Keratinocyte (primary cell): ENCODE results near the gene CNTLN. TPM values are rescaled to one million over a fixed set of nuclear protein-coding genes. Genes with fewer than 3 reads are reported as not detected.

ENCODE experiments used
- DNase-seq: peaks from one replicate; pipeline ENCODE4 v3.0.0-alpha.2; 2011; ENCODE audit warnings: low read depth, missing footprints, low spot score
- FAIRE-seq: peaks from 2 replicates; lab custom pipeline; 2011; peaks lifted over from hg19 to GRCh38; lab: Jason Lieb, UNC
- H2AFZ ChIP-seq: 2 replicates; pipeline ENCODE4 v1.6.0; 2012; ENCODE audit warnings: low read length, control low read depth, inconsistent platforms; ENCODE audit not compliant: control insufficient read depth
- H3K27ac ChIP-seq: 2 replicates; pipeline ENCODE4 v1.5.1; 2011; ENCODE audit warnings: low read length; ENCODE audit not compliant: control insufficient read depth, insufficient read depth
- H3K27me3 ChIP-seq: 3 replicates; pipeline ENCODE4 v1.6.0; 2011; ENCODE audit warnings: low read length; ENCODE audit not compliant: control insufficient read depth, insufficient read depth; ENCODE audit errors: extremely low read depth
- H3K36me3 ChIP-seq, 2 experiments: 2 replicates in 1 of 2; 3 replicates in 1 of 2; pipeline ENCODE4 v1.5.1; 2011; ENCODE audit warnings: low read length in 2 of 2, mild to moderate bottlenecking in 1 of 2; ENCODE audit not compliant: control insufficient read depth in 2 of 2, insufficient read depth in 2 of 2; ENCODE audit errors: extremely low read depth in 1 of 2
- H3K4me1 ChIP-seq: 3 replicates; pipeline ENCODE4 v1.5.1; 2011; ENCODE audit warnings: low read length; ENCODE audit not compliant: control insufficient read depth, insufficient read depth; ENCODE audit errors: extremely low read depth
- H3K4me2 ChIP-seq: 3 replicates; pipeline ENCODE4 v1.6.0; 2011; ENCODE audit warnings: low read depth, low read length; ENCODE audit not compliant: control insufficient read depth, insufficient read depth; ENCODE audit errors: extremely low read depth
- H3K4me3 ChIP-seq, 3 experiments: fragments of 200-600 bp in 1 of 3; sonication (generic) in 1 of 3; 2 replicates in 2 of 3; 3 replicates in 1 of 3; pipeline ENCODE4 v1.5.1; 2011 to 2016; ENCODE audit warnings: low read length in 3 of 3, mild to moderate bottlenecking in 3 of 3, control low read depth in 2 of 3, inconsistent platforms in 1 of 3, low read depth in 1 of 3, mixed read lengths in 1 of 3, mixed run types in 1 of 3, moderate library complexity in 1 of 3; ENCODE audit not compliant: control insufficient read depth in 2 of 3, insufficient read depth in 2 of 3; ENCODE audit errors: extremely low read depth in 1 of 3
- H3K79me2 ChIP-seq: 2 replicates; pipeline ENCODE4 v1.6.0; 2012; ENCODE audit warnings: low read length; ENCODE audit not compliant: control insufficient read depth, insufficient read depth
- H3K9ac ChIP-seq: 3 replicates; pipeline ENCODE4 v1.6.0; 2011; ENCODE audit warnings: low read length; ENCODE audit not compliant: control insufficient read depth, insufficient read depth; ENCODE audit errors: extremely low read depth
- H3K9me1 ChIP-seq: 3 replicates; pipeline ENCODE4 v1.6.0; 2011; ENCODE audit warnings: low read length; ENCODE audit not compliant: control insufficient read depth, insufficient read depth; ENCODE audit errors: extremely low read depth
- H3K9me3 ChIP-seq: 2 replicates; pipeline ENCODE4 v1.5.1; 2012; ENCODE audit warnings: low read depth, low read length; ENCODE audit not compliant: control insufficient read depth
- H4K20me1 ChIP-seq: 3 replicates; pipeline ENCODE4 v1.6.0; 2011; ENCODE audit warnings: low read length; ENCODE audit not compliant: control insufficient read depth, insufficient read depth; ENCODE audit errors: extremely low read depth
- EZH2 ChIP-seq: IDR thresholded peaks from one replicate; pipeline ENCODE4 v1.6.1; 2012; ENCODE audit warnings: inconsistent platforms, mild to moderate bottlenecking, low read length, moderate library complexity
- dilution Hi-C: fragments of 300-500 bp; cut with MboI; formaldehyde crosslinking; loops from one replicate; pipeline ENCODE4 v1.7.0; 2020; ENCODE audit warnings: low sequenced_read_pairs; ENCODE audit not compliant: extremely low pct_ligation_motif_present
- polyA plus RNA-seq, 5 experiments: library from polyadenylated mRNA; depleted of rRNA in 3 of 5; stranded (reverse) in 3 of 5; stranded (forward) in 1 of 5; unstranded in 1 of 5; fragments of >200 nt; gene quantifications; 1 replicate in 1 of 5; 2 replicates in 3 of 5; 3 replicates in 1 of 5; pipeline versions ENCODE4 v1.2.1 to v1.2.3, GENCODE V29; 2011 to 2012; ENCODE audit warnings: missing spikeins in 2 of 5, low read depth in 1 of 5, low replicate concordance in 1 of 5
- TF ChIP-seq, protein P1 (sequence below), 3 experiments: IDR thresholded peaks in 1 of 3; conservative IDR thresholded peaks in 1 of 3; optimal IDR thresholded peaks in 1 of 3; 2 replicates in 2 of 3; 3 replicates in 1 of 3; pipeline versions ENCODE3 to v1.5.1; 2011; ENCODE audit warnings: low read length in 3 of 3, mild to moderate bottlenecking in 3 of 3, moderate library complexity in 2 of 3, control low read depth in 1 of 3, inconsistent platforms in 1 of 3; ENCODE audit not compliant: insufficient read depth in 2 of 3; ENCODE audit errors: extremely low read depth in 1 of 3

The CNTLN gene
- polyA plus RNA-seq, 1 donor (not counting 4 experiments of a cell fraction or from before 2014, with no cell fraction given), result 2.4 TPM

- FAIRE-seq (no peak), DNase-seq (no peak)
- Histone ChIP-seq H4K20me1 (no peaks in the 10 kb centered on the region), H3K4me1 (no peaks in the 10 kb centered on the region), H3K9me1 (no peaks in the 10 kb centered on the region), H3K4me3 (no peak overlapping the region), H3K9ac (no peak overlapping the region), H3K4me2 (no peak overlapping the region), H3K27ac (no peak overlapping the region), H2AFZ (no peak overlapping the region), H3K27me3 (no peaks in the 10 kb centered on the region), H3K36me3 (no peaks in the 10 kb centered on the region), H3K9me3 (no peaks in the 10 kb centered on the region), H3K79me2 (no peaks in the 10 kb centered on the region)
- dilution Hi-C loops, result no loop called here
- TF ChIP-seq, protein P1, sequence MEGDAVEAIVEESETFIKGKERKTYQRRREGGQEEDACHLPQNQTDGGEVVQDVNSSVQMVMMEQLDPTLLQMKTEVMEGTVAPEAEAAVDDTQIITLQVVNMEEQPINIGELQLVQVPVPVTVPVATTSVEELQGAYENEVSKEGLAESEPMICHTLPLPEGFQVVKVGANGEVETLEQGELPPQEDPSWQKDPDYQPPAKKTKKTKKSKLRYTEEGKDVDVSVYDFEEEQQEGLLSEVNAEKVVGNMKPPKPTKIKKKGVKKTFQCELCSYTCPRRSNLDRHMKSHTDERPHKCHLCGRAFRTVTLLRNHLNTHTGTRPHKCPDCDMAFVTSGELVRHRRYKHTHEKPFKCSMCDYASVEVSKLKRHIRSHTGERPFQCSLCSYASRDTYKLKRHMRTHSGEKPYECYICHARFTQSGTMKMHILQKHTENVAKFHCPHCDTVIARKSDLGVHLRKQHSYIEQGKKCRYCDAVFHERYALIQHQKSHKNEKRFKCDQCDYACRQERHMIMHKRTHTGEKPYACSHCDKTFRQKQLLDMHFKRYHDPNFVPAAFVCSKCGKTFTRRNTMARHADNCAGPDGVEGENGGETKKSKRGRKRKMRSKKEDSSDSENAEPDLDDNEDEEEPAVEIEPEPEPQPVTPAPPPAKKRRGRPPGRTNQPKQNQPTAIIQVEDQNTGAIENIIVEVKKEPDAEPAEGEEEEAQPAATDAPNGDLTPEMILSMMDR (optimal IDR thresholded peaks at IDR 0.05 in 1 of 3, IDR thresholded peaks at IDR 0.05 in 1 of 3, conservative IDR thresholded peaks at IDR 0.05 in 1 of 3; ENCODE audit: extremely low read depth in 1 of 3, insufficient read depth in 2 of 3, low read length in 3 of 3), result no peak
- no peak for TF ChIP-seq EZH2
These were observed 30.9 kb downstream of the CNTLN start for GRCh38 chr9:17165764-17166163.

- Histone ChIP-seq H3K9me1 (no peaks in the 10 kb centered on the region), H3K79me2 (no peaks in the 10 kb centered on the region), H3K27ac (no peak overlapping the region), H3K36me3 (no peaks in the 10 kb centered on the region), H3K9me3 (no peaks in the 10 kb centered on the region), H2AFZ (no peak overlapping the region), H3K9ac (no peak overlapping the region), H4K20me1 (no peaks in the 10 kb centered on the region), H3K4me1 (no peaks in the 10 kb centered on the region), H3K4me2 (no peak overlapping the region), H3K4me3 (no peak overlapping the region), H3K27me3 (no peaks in the 10 kb centered on the region)
- TF ChIP-seq, protein P1 (optimal IDR thresholded peaks at IDR 0.05 in 1 of 3, IDR thresholded peaks at IDR 0.05 in 1 of 3, conservative IDR thresholded peaks at IDR 0.05 in 1 of 3; ENCODE audit: extremely low read depth in 1 of 3, insufficient read depth in 2 of 3, low read length in 3 of 3), result no peak
- dilution Hi-C loops, result no loop called here
- FAIRE-seq (no peak), DNase-seq (no peak)
These were observed 31.5 kb downstream of the CNTLN start for GRCh38 chr9:17166346-17166745.
